Nephron progenitor cell (in vitro differentiated cells): ENCODE results near the gene OR6C76.
"Not testable (repeated sequence)": the region's sequence is repeated elsewhere in the genome, so short reads cannot be mapped to it uniquely, and the experiment has no call there.

Source experiments
- DNase-seq: peaks from one replicate; pipeline ENCODE4 v3.0.0; 2021
- H3K27ac Mint-ChIP-seq: 2 replicates; pipeline ENCODE4 v1.8.0; 2021; ENCODE audit warnings: mild to moderate bottlenecking, moderate library complexity, mixed read lengths
- H3K27me3 Mint-ChIP-seq: 2 replicates; pipeline ENCODE4 v1.8.0; 2021; ENCODE audit warnings: mild to moderate bottlenecking, low read depth, mixed read lengths; ENCODE audit not compliant: poor library complexity
- H3K36me3 Mint-ChIP-seq: 2 replicates; pipeline ENCODE4 v1.8.0; 2021; ENCODE audit warnings: low read depth, mixed read lengths
- H3K4me1 Mint-ChIP-seq: 2 replicates; pipeline ENCODE4 v1.8.0; 2021; ENCODE audit warnings: mixed read lengths
- H3K4me3 Mint-ChIP-seq: 2 replicates; pipeline ENCODE4 v1.8.0; 2021; ENCODE audit warnings: mild to moderate bottlenecking, moderate library complexity, mixed read lengths
- H3K9me3 Mint-ChIP-seq: 2 replicates; pipeline ENCODE4 v1.8.0; 2021; ENCODE audit warnings: mild to moderate bottlenecking, moderate library complexity, mixed read lengths
- CTCF ChIP-seq: fragments of 200-600 bp; sonication (generic); IDR thresholded peaks from 2 replicates; pipeline ENCODE4 v1.5.0; 2021; ENCODE audit warnings: antibody characterized with exemption

Gene OR6C76

GRCh38 chr12:55425954-55426353 lies at the start of gene OR6C76:
Gene OR6C76, plus strand, starts transcription at chr12:55426254. Its CDS starts 0 bp downstream, at chr12:55426254.
- H3K27ac Mint-ChIP-seq, result no peak within 1 kb of the TSS
- no peak for TF ChIP-seq CTCF

GRCh38 chr12:55385891-55386290 lies 40.2 kb upstream of the OR6C76 start:
- H3K27me3 Mint-ChIP-seq, result no peaks in the 10 kb centered on the region
- H3K4me3 Mint-ChIP-seq, result no peak overlapping the region
- no peak for DNase-seq
- no peaks in the 10 kb centered on the region for H3K4me1 Mint-ChIP-seq
- H3K27ac Mint-ChIP-seq, result no peak overlapping the region
- H3K9me3 Mint-ChIP-seq, result no peaks in the 10 kb centered on the region
- no peaks in the 10 kb centered on the region for H3K36me3 Mint-ChIP-seq
- no peak for TF ChIP-seq CTCF

More at GRCh38 chr12:55425954-55426353, at the start of gene OR6C76:
- H3K9me3 Mint-ChIP-seq, result no peaks in the 10 kb centered on the region
- H3K36me3 Mint-ChIP-seq, result no peaks in the 10 kb centered on the region
- H3K27me3 Mint-ChIP-seq, result no peaks in the 10 kb centered on the region
- H3K4me3 Mint-ChIP-seq, result no peak within 1 kb of the TSS
- H3K4me1 Mint-ChIP-seq, result no peaks in the 10 kb centered on the region
- DNase-seq, result no peak

- Mint-ChIP-seq H3K9me3 (no peaks in the 10 kb centered on the region), H3K4me3 (no peak overlapping the region), H3K4me1 (no peaks in the 10 kb centered on the region), H3K36me3 (no peaks in the 10 kb centered on the region), H3K27ac (no peak overlapping the region), H3K27me3 (no peaks in the 10 kb centered on the region)
- no peak for DNase-seq
- TF ChIP-seq CTCF, result no peak
These were observed 33.8 kb upstream of the OR6C76 start for GRCh38 chr12:55392032-55392795.

GRCh38 chr12:55396326-55396725 lies 29.7 kb upstream of the OR6C76 start:
- no peak for DNase-seq
- H3K27me3 Mint-ChIP-seq, result peaks cover 3% of the 10 kb centered on the region
- no peaks in the 10 kb centered on the region for H3K36me3 Mint-ChIP-seq
- no peaks in the 10 kb centered on the region for H3K4me1 Mint-ChIP-seq
- no peaks in the 10 kb centered on the region for H3K9me3 Mint-ChIP-seq
- TF ChIP-seq CTCF, result no peak
- H3K4me3 Mint-ChIP-seq, result no peak overlapping the region
- H3K27ac Mint-ChIP-seq, result no peak overlapping the region

GRCh38 chr12:55400229-55400628 lies 25.8 kb upstream of the OR6C76 start, which contains the start of gene OR6C65:
Gene OR6C65, plus strand, starts transcription at chr12:55400529. Its CDS starts 0 bp downstream, at chr12:55400529.
- Mint-ChIP-seq H3K9me3 (peaks cover 4% of the 10 kb centered on the region), H3K27ac (no peak within 1 kb of the TSS), H3K4me3 (no peak within 1 kb of the TSS), H3K27me3 (peaks cover 3% of the 10 kb centered on the region), H3K4me1 (no peaks in the 10 kb centered on the region), H3K36me3 (no peaks in the 10 kb centered on the region)
- no peak for DNase-seq
- no peak for TF ChIP-seq CTCF

- H3K4me3 Mint-ChIP-seq, result no peak overlapping the region
- H3K27ac Mint-ChIP-seq, result no peak overlapping the region
- no peaks in the 10 kb centered on the region for H3K36me3 Mint-ChIP-seq
- H3K9me3 Mint-ChIP-seq, result peaks cover 11% of the 10 kb centered on the region
- TF ChIP-seq CTCF, result no peak
- DNase-seq, result no peak
- no peaks in the 10 kb centered on the region for H3K4me1 Mint-ChIP-seq
- H3K27me3 Mint-ChIP-seq, result peaks cover 2% of the 10 kb centered on the region
These were observed 18.2 kb upstream of the OR6C76 start for GRCh38 chr12:55407866-55408265.

- not testable (repeated sequence) for H3K36me3 Mint-ChIP-seq, H3K27me3 Mint-ChIP-seq, H3K4me1 Mint-ChIP-seq, H3K4me3 Mint-ChIP-seq, DNase-seq, H3K27ac Mint-ChIP-seq, H3K9me3 Mint-ChIP-seq
These were observed 16.9 kb upstream of the OR6C76 start for GRCh38 chr12:55409133-55409532.

GRCh38 chr12:55412138-55412537 lies 13.9 kb upstream of the OR6C76 start:
- H3K27me3 Mint-ChIP-seq, DNase-seq, H3K4me1 Mint-ChIP-seq, H3K4me3 Mint-ChIP-seq, H3K27ac Mint-ChIP-seq: not testable (repeated sequence)
- Mint-ChIP-seq H3K9me3 (peaks cover 26% of the 10 kb centered on the region), H3K36me3 (peaks cover 10% of the 10 kb centered on the region)
